ENCODE results near the gene MLIP. TPM values are rescaled to one million over a fixed set of nuclear protein-coding genes. Genes with fewer than 3 reads are reported as not detected.

The MLIP gene
- total and polyA plus RNA-seq, 8 donors: 0.09 to 0.70 (median 0.23) TPM

GRCh38 chr6:54288474-54288873, 177.2 kb downstream of the MLIP start:
- H3K4me3 ChIP-seq: no peak overlapping the region
- H3K4me1 ChIP-seq: no peaks in the 10 kb centered on the region
- no peak for TF ChIP-seq CTCF (IDR thresholded peaks at IDR 0.05)
- H3K27me3 ChIP-seq: no peaks in the 10 kb centered on the region
- no peaks in the 10 kb centered on the region for H3K9me3 ChIP-seq
- DNase-seq (no peak), ATAC-seq (no peak)
- intact Hi-C loops (cut with DNase I): no loop called here
- no peaks in the 10 kb centered on the region for H3K36me3 ChIP-seq
- H3K27ac ChIP-seq: no peak overlapping the region

GRCh38 chr6:54289426-54289825, 178.2 kb downstream of the MLIP start:
- Histone ChIP-seq H3K27me3 (no peaks in the 10 kb centered on the region), H3K27ac (no peak overlapping the region), H3K36me3 (no peaks in the 10 kb centered on the region), H3K9me3 (no peaks in the 10 kb centered on the region), H3K4me3 (no peak overlapping the region), H3K4me1 (no peaks in the 10 kb centered on the region)
- no peak for TF ChIP-seq CTCF (IDR thresholded peaks at IDR 0.05)
- intact Hi-C loops (cut with DNase I): no loop called here
- ATAC-seq: no peak
- DNase-seq: no peak

GRCh38 chr6:54291146-54291545, 179.9 kb downstream of the MLIP start:
- TF ChIP-seq CTCF (IDR thresholded peaks at IDR 0.05): no peak

GRCh38 chr6:54291738-54292137, 180.5 kb downstream of the MLIP start:
- TF ChIP-seq CTCF (IDR thresholded peaks at IDR 0.05): no peak
- no peak overlapping the region for H3K27ac ChIP-seq
- no peaks in the 10 kb centered on the region for H3K9me3 ChIP-seq
- intact Hi-C loops (cut with DNase I): no loop called here
- no peaks in the 10 kb centered on the region for H3K4me1 ChIP-seq
- no peak overlapping the region for H3K4me3 ChIP-seq
- H3K27me3 ChIP-seq: no peaks in the 10 kb centered on the region
- no peaks in the 10 kb centered on the region for H3K36me3 ChIP-seq
- DNase-seq (no peak), ATAC-seq (no peak)

More at GRCh38 chr6:54291146-54291545, 179.9 kb downstream of the MLIP start:
- DNase-seq (no peak), ATAC-seq (no peak)
- intact Hi-C loops (cut with DNase I): no loop called here
- Histone ChIP-seq H3K4me3 (no peak overlapping the region), H3K27me3 (no peaks in the 10 kb centered on the region), H3K36me3 (no peaks in the 10 kb centered on the region), H3K9me3 (no peaks in the 10 kb centered on the region), H3K27ac (no peak overlapping the region), H3K4me1 (no peaks in the 10 kb centered on the region)

GRCh38 chr6:54294965-54295532, 183.8 kb downstream of the MLIP start:
- TF ChIP-seq CTCF (IDR thresholded peaks at IDR 0.05): no peak
- ATAC-seq: no peak
- Histone ChIP-seq H3K27ac (no peak overlapping the region), H3K36me3 (no peaks in the 10 kb centered on the region), H3K9me3 (no peaks in the 10 kb centered on the region), H3K27me3 (no peaks in the 10 kb centered on the region), H3K4me3 (no peak overlapping the region), H3K4me1 (no peaks in the 10 kb centered on the region)
- intact Hi-C loops (cut with DNase I): no loop called here
- DNase-seq: peak in 1 of 4 donors; percentile 51
